GM18909 (cell line): ENCODE measurements around the gene PARD3.
"Not testable (repeated sequence)": the region's sequence is repeated elsewhere in the genome, so short reads cannot be mapped to it uniquely, and the experiment has no call there.

Experiments
- ATAC-seq: cut with Tn5 transposase; IDR thresholded peaks from one replicate; pipeline ENCODE4 v1.9.1; 2021; ENCODE audit warnings: mild to moderate bottlenecking; ENCODE audit not compliant: unreplicated experiment, poor library complexity

The PARD3 gene

DNA sequence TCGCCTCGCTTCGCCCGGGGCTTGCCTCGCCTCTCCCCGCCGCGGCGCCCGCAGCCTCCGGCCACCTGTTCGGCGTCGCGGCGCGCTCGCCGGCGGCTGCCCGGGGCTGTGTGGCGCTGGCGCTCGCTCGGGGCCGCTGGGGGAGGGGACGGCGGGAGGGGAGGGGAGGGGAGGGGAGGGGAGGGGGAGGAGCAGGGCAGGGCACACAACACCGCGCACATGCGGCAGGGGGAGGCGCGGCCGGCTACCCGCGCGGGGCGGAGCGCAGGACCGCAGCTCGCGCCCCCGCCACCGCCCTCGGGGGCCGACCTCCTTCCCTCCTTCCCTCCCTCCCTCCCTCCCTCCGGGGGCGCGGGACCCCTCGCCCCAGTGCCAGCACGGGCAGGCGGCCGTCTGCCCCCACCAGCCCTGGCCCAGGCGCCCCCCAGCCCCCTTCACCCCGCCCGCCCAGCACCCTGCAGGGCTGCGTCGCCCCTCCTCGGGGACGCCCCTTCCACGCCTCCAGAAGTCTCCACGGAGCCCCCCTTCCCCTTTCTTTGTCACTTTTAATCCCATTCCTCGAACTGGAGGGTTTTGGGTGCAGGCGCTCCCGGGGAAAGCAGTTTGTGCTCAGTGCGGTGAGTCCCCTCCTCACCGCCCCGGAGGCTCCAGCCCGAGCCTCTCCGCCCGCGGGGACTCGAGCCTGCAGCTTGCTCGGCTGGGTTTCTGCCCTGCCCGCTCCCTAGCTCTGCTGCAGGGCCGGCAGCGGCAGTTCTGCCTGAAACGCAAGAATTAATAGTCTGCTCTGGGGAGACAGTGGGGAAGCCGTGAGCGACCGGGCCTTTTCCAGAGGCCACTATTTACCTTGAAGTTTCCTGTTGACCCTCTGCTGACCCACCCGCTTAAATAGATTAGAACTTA lies at the start of gene PARD3:
Gene PARD3, minus strand, starts transcription at position 112 of the 900 bp plus-strand sequence. CDS start 301 bp downstream, outside the sequence.
- peak; percentile 50 for ATAC-seq

GRCh38 chr10:34864149-34865067 lies 49.3 kb upstream of the PARD3 start:
- no peak for ATAC-seq

- ATAC-seq = no peak
These were observed 47.8 kb upstream of the PARD3 start for GRCh38 chr10:34862892-34863291.

GRCh38 chr10:34861293-34862021 lies 46.4 kb upstream of the PARD3 start:
- no peak for ATAC-seq

DNA sequence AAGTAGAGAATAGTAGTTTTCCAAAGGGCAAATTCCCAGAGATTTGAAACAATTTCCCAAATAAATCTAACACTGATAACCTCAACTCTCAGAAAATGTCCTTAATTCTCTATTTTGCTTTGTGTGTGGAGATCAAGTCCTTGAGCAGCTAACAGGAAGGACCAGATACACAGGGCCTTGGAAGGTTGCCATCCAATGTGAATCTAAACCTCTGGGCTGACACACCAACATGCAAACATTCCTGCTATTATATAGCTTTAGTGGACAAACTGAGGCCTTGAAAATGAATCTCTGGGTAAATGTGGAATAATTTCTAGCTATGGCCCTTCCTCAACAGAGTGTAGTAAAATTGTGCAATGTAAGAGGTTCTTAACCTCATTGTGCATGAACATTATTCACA lies 44.1 kb upstream of the PARD3 start:
- ATAC-seq = no peak

DNA sequence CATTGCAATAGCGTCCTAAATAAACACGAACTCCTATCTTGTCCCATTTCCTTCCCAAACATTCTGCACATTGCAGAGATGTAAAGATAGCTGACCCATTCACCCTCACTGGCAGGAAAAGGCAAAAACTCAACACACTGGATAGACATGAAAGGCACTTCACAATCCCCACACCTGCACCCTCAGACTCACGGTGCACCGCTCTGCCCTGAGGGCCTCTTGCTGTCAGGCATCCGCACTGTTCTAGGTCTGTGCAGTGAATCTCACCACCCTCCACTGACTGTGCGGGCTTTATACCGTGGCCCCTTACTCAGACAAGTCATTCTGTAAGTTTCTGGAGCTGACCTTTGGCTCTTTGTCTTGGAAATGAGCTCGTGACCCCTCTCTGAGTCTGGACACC lies 42.9 kb upstream of the PARD3 start:
- no peak for ATAC-seq

DNA sequence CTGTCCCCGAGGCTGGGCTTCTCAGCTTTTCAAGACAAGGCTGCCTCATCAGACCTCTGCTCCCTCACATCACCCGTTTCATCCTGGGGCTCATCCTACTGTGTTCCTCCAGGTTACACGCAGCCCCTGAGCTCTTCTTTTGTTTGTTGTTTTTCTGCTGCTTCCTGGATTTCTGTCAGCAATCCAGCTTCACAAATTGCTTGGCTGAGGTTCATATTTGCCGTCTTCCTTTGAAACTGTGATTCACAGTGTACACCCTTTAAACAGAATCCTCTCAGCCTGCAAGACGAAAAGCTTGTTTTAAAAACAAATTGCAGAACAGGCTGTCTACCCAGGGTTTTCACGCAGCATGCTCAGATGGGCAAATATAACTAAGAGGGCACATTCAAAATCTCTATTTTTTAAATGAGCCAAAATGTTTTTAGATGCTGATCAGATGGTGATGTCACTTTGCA lies 39.1 kb upstream of the PARD3 start:
- no peak for ATAC-seq

DNA sequence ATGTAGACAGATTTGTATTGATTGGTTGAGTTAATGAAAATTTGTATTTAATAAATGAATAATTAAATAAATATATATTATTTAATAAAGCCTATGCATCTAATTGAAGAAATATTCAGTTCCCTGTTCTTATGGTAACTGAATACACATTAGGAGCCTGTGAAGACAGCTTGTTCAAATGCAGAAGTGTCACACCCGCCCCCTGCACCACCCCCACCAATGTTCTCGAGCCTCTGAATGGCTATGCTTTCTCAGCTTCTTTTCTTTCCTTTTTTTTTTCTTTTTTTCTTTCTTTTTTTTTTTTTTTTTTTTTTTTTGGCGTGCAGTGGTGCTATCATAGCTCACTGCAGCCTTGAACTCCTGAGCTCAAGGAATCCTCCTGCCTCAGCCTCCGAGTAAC lies 38.3 kb upstream of the PARD3 start:
- ATAC-seq = no peak

DNA sequence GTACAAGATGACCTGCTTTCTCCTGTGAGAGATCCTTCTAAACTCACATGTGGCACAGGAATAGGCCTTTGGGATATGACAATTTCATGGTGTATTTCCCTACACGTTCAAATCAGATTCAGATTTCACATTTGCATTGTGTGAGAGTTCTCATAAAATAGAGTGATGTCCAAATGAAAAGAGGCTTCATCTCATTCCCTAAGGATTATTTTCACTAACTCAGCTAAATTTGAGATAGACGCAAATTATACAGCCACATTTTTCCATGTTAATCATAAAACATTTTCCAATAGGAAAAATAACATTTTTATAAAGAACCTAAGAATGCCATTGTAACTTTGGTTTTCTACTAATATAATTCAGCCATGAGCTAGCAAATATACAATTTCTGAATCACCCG lies 35.5 kb upstream of the PARD3 start:
- no peak for ATAC-seq

DNA sequence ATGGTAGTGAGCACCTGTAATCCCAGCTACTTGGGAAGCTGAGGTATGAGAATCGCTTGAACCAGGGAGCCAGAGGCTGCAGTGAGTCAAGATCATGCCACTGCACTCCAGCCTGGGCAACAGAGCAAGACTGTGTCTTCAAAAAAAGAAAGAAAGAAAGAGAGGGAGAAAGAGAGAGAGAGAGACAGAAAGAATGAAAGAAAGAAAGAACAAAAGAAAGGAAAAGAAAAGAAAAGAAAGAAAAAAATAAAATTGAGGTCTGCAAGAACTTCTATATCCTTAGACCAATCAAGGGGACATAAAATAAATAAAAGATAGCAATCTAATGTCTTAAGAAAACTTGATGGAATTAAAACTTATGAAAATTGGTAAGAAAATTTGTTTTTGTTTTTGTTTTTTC lies 34.9 kb upstream of the PARD3 start:
- no peak for ATAC-seq

DNA sequence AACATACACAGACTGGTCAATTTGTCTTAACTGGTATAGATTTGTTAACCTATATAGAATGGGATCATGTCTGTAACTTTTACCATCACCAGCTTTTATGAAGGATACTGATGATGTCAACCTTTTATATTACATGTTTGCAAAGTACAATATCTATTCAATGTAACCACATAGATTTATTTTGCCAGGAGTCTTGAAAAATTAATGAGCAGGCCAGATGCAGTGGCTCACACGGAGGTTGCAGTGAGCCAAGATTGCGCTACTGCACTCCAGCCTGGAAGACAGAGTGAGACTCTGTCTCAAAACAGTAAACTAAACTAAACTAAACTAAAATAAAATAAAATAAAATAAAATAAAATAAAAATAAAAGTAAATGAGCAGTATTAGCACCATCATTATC lies 30.0 kb upstream of the PARD3 start:
- no peak for ATAC-seq

GRCh38 chr10:34844448-34844847 lies 29.4 kb upstream of the PARD3 start:
- no peak for ATAC-seq

GRCh38 chr10:34843470-34843869 lies 28.4 kb upstream of the PARD3 start:
- not testable (repeated sequence) for ATAC-seq

GRCh38 chr10:34838366-34838900 lies 23.3 kb upstream of the PARD3 start:
- no peak for ATAC-seq

DNA sequence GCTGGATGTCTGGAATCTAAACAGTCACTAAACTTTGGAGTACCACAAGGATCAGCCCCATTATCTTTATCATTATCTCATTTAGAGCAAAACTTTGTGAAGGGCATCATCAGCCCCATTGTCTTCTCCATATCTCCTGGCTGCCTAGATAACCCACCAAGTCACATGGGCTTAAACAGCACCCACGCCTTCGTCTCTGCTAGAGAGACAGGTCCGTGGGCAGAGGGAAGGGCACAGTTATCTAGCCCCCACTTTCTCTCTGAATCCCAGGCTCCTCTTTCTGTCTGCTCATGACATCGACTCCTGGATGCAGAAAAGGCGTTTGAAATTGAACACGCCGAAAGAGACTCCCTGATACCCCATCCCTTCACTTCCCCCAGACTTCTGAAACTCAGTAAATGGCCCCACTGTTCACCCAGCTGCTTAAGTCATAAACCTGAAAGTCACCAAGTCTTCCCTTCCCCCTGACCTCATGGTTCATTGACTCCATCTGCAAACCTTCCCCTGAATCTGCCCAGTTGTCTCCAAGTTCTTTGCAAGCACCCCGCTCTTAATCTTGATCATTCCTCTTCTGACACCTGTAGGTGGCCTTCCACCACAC lies 20.9 kb upstream of the PARD3 start:
- ATAC-seq = peak; percentile 83

DNA sequence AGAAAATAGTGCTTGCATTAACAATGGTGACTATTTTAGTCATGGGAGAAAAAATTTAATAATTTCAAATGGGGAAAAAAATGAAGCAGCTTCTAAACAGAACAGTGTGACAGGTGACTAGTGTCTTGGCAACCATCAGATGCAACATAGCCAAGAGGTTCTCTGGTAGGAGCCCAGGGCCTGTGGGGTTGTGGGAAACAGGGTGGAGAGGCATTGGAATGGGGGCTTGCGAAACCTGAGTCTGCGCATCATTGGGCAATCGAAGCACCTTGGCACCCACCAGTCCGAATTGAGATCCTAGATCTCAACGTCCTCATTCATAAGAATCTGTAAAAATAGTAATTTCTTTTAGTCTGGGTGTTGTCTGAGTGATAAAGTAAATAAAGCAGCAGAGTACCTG lies 19.2 kb upstream of the PARD3 start:
- no peak for ATAC-seq

GRCh38 chr10:34830217-34830822 lies 15.2 kb upstream of the PARD3 start:
- no peak for ATAC-seq

GRCh38 chr10:34826857-34827766 lies 12.0 kb upstream of the PARD3 start:
- no peak for ATAC-seq
